Raji (cell line): Measurements from ENCODE around the gene ACOT11.

Experiments
- POLR2A ChIP-seq: IDR thresholded peaks from 2 replicates; pipeline ENCODE4 v1.6.1; 2011; ENCODE audit warnings: low read depth, low read length, control low read depth; ENCODE audit not compliant: insufficient read depth

Gene ACOT11

DNA sequence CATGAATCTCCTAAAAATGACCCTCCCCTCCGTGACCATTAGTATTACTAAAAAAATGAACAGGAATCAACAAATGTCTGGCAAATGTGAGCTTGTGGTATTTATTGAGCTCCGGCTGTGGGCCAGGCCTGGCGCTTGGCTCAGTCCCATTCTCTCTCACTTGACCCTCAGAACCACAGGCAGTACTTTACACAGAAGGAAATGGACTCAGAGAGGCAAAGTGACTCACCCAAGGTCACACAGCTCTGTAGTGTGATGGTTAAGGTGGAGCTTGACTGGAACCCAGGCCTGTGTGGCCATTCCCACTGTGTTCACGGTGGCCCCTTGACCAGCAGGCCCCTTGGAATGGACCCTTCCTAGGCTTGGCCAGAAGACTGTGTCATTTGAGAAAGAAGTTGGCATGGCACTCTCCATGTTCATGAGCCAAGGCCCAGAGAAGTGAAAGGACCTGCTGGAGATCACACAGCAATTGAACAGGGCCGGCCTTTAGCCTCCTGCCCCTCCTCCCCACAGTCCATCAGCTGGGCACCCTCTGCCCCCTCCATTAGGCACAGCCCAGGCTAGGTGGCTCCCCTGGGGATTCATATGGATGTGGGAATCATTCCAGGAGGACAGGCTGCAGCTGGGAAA is 43.2 kb downstream of the ACOT11 start:
- no peak for TF ChIP-seq POLR2A

DNA sequence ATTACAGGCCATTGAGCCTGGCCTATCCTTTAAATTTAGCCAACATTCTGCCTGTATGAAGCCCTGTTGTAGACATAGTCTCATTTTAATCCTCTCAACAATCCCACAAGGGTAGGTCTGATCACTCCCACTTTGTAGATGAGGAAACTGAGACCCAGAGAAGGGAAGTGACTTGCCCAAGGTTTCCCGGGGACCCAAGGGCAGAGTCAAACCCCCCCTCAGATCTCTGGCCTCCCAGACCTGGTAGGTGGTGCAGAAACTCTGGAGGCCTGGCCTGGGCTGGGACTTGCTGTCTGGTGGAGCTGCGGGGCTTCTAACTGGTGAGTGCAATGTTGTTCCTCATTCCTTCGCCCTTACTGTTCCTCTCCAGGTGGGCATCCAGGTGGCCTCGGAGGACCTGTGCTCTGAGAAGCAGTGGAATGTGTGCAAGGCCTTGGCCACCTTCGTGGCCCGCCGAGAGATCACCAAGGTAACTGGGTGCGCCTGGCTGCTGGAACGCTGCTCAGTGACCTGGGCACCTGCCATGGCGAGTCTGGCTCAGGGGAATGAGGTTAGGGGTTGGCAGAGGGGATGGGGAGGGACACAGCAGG is 45.6 kb downstream of the ACOT11 start:
- TF ChIP-seq POLR2A, result no peak

DNA sequence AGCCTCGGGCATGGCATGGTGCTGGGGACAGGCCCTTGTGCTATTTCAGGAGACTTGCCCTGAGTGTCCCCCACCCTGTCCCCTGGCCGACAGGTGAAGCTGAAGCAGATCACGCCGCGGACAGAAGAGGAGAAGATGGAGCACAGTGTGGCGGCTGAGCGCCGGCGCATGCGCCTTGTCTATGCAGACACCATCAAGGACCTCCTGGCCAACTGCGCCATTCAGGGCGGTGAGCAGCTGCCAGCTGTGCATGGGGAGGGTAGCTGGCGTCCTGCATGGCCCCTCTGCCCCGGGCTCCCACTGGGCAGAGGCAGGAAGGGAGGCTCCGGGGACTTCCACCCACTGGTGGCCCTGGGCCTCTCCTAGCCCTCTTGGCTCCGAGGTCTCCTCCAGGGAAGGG is 46.4 kb downstream of the ACOT11 start:
- no peak for TF ChIP-seq POLR2A

DNA sequence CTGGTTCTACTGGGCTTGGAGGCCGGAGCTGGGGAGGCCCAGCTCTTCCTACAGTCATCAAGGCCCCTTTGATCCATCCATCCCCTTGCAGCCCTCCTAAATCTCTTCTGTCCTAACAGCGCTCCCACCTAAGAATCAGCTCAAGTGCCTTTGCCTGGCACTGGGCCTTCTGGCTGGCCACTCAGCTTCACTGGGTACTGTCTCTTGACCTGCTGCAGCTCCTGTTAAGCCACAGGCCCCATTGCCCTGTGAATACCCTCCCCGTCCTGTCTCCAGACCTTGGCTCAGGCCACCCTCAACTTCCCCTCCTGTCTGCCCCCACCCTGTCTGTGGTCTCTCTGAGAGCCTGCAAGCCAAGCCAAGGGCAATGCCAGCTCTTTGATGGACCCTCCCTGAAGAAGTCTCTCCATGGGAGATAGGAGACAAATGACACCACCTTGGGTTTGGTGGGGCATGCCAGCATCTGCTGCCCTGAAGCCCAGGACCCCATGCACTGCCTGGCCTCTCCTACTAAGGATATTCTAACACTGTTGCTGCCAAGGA is 48.0 kb downstream of the ACOT11 start:
- no peak for TF ChIP-seq POLR2A

DNA sequence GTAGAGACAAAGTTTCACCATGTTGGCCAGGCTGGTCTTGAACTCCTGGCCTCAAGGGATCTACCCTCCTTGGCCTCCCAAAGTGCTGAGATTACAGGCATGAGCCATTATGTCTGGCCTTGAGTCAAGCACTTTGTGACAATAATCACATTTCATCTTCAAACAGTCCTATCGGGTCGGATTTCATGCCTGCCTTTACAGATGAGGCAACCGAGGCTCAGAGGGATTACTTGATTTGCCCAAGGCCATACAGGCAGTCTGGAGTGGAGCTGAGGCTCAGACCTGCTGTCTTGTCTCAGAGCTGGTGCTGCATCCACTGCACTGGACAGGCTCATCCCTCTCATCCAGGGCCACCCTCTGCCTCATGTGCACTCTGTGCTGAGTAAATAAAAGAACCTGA is 48.7 kb downstream of the ACOT11 start:
- TF ChIP-seq POLR2A, result no peak

DNA sequence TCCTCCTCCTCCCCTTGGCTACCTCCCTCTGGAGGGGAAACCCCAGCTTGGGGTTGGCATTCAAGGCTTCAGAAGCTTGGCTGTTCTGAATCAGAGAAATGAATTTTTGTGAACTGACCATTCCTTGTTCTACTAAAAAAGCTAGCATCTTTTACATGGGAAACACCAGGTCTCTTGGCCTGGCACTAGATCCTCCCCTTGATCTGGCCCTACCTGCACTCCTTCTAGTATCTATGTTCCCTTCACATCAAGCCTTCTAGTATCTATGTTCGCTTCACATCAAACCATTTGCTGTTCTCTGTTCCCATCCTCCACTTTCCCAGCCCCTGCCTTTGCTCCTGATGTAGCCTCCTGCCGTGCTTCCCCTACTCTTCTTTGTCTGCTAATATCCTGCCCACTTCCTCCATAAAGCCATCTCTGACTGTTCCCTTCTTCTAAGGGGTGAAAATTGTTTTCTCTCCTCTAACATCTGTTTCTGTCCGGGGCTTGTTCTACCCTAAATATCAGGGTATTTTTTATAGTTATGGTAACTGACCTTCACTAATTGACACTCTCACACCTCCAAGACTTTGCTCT is 49.5 kb downstream of the ACOT11 start:
- TF ChIP-seq POLR2A, result no peak

DNA sequence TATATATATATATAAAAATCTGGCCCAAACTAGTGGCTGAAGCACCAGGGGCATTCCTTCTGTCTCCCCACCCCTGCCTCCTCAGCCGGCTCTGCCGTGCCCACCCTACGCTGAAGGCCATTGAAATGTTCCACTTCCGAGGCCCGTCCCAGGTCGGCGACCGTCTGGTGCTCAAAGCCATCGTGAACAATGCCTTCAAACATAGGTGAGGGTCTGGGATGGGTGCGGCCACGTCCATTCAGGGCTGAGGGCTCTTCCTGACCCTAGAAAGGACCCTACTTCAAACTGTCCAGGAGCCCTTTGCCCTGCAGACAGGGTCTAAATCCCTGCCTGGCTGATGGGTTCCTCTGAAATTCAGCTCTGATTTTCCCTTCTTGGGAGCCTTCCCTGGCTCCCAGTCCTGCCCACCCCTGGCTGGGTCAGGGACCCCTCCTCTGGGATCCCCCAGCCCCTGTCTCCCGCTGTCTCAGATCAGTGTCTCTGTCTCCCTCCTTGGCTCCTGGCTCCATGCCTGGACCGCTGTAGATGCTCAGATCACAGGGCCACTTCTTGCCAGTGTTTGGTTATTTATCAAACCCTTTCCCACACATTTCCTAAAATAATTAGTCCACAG is 51.3 kb downstream of the ACOT11 start:
- TF ChIP-seq POLR2A, result no peak

DNA sequence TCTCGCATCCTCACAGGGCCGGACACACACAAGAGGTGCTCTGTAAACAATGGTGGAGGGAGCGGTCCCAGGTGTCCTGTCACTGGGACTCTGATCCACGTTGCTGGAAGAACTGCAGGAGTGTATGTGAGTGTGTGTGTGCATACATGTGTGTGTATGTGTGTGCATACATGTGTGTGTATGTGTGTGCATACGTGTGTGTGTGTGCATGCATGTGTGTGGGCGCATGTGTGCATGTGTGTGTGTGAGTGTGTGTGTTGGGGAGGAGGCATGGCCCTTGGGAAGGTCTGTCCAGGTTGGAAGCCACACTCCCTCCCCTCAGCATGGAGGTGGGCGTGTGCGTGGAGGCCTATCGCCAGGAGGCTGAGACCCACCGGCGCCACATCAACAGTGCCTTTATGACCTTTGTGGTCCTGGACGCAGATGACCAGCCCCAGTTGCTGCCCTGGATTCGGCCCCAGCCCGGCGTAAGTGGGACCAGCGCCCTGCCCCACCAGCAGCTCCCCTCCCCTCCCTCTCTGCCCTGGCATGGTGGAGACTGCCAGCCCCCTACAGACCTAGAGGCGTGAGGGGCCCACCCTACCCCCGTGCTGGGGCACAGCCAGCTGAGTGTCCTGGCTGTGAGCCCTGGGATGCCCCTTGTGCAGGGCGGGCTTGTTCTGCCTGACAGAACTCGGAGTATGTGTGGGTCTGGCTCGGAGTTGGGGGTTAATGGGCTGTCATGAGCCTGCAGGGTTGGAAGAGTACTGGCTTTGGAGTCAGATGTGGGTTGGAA is 53.1 kb downstream of the ACOT11 start:
- TF ChIP-seq POLR2A, result no peak

DNA sequence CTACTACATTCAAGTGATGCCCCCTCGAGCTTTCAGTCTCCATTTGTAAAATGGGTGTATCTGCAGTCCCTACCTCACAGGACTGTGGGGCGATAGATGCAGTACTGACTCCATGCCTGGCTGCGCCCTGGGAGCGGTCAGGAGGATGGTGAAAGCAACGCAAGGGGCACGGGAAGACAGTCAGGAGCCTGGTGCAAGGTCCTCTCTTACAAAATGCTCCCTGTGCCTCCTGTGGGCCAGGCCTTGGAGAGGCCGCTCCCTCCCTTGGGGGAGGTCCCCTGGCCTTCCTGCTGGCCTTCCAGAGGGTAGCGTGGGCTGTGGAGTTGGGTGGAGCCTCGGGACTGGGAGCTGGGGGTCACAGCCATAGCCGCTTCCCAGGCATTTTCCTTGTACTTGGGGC is 53.7 kb downstream of the ACOT11 start:
- TF ChIP-seq POLR2A, result no peak

DNA sequence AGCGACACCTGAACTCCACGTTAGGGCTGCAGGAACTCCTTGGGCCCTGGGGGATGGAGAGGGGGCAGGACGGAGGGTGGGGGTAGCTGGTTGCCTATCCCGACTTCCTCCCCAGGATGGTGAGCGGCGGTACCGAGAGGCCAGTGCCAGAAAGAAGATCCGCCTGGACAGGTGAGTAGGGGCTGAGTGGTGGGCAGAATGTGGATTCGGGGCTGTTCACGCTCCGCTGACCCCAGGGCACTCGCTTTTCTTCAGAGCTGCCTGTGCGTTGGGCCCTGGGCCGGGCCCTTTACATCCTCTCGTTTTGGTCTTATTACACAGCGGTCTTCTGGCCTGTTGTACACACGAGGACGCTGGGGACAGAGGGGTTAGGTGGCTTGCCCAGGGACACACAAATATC is 54.5 kb downstream of the ACOT11 start:
- no peak for TF ChIP-seq POLR2A

DNA sequence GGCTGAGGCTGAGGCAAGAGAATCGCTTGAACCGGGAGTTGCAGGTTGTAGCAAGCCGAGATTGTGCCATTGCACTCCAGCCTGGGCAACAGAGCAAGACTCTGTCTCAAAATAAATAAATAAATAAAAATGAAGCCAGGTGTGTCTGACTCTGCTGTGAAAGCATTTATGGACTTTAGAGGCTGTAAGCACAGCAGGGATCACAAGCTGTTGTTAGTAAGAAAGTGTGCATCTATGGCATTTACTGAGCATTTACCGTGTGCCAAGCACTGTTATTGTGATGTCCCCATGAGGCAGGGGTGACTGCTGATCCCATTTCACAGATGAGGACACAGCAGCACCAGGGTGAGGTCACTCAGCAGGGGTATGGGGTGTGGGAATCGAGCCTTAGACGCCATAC is 55.2 kb downstream of the ACOT11 start:
- no peak for TF ChIP-seq POLR2A

DNA sequence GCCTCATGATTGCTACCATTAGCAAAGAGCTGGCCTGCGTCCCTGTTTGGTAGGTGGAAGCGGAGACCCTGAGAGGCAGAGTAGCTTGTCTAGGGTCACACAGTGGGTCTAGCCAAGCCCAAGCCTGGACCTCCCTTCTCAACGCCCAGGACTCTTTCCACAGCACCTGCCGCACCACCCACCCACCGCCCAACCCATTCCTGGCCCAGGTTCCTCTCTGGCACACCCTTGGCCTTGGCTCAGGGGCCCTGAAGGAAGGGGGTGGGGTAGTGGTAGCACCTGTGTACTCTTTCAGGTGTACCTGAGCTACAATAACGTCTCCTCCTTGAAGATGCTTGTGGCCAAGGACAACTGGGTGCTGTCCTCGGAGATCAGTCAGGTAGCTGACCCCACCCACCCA is 56.0 kb downstream of the ACOT11 start:
- no peak for TF ChIP-seq POLR2A

DNA sequence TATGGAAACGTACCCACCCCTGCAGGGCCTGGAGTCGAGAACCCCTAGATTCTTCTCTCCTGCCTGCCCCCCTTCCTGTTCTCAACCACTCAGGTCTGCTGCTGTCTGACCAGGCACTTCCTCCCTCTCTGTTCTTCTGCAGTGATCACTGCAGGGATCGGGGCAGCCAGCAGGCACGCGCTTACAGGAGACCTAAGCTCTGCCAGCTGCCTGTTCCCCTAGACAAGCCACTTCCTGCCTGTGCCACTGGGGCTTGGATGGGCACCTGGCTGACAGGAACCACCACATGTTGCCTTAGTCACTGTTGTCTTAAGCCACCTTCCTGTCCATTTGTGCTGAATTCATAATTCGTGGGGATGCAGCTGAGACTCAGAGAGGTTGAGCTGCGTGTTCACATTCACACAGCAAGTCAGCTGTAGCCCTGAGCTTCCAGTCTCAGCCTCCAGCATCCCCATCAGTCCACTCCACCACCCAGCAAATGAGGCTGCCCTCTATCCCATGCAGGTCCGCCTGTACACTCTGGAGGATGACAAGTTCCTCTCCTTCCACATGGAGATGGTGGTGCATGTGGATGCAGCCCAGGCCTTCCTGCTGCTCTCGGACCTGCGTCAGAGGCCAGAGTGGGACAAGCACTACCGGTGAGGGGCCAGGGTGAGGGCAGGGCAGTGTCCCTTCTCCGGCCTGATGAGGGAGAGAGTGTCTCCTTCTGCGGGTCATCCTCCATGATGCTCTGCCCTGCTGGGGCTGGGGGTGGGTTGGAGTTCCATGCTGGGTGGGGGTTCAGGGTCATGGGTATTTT is 56.7 kb downstream of the ACOT11 start:
- TF ChIP-seq POLR2A, result no peak
